Upper lobe of left lung (tissue), 6 donors: ENCODE results near the gene FAM118B. TPM values are rescaled to one million over a fixed set of nuclear protein-coding genes. Genes with fewer than 3 reads are reported as not detected.
A peak's percentile ranks its signal among the peaks of the same experiment; 100 is the strongest.

Experiments used
- ATAC-seq, 2 donors: fragments of 200-7000 bp; cut with Tn5 transposase; one replicate each; pipeline ENCODE4 v1.9.1; 2022; ENCODE audit warnings: mild to moderate bottlenecking in 2 of 2, moderate library complexity in 2 of 2; ENCODE audit not compliant: low FRiP score in 2 of 2
- DNase-seq, 2 donors: peaks; one replicate each; pipeline ENCODE4 v3.0.0-alpha.2; 2019 to 2020
- H3K27ac ChIP-seq, 4 donors: fragments of 200-600 bp; sonication (generic); one replicate each; pipeline ENCODE4 v1.5.1; 2016 to 2019
- H3K27me3 ChIP-seq, 4 donors: fragments of 200-600 bp; sonication (generic); one replicate each; pipeline ENCODE4 v1.5.1; 2017 to 2019
- H3K36me3 ChIP-seq, 4 donors: fragments of 200-600 bp; sonication (generic); one replicate each; pipeline ENCODE4 v1.5.1; 2016 to 2019
- H3K4me1 ChIP-seq, 4 donors: fragments of 200-600 bp; sonication (generic); one replicate each; pipeline ENCODE4 v1.5.1; 2018 to 2019
- H3K4me3 ChIP-seq, 4 donors: fragments of 200-600 bp; sonication (generic); one replicate each; pipeline ENCODE4 v1.5.1; 2017 to 2019; ENCODE audit warnings: mild to moderate bottlenecking in 2 of 4, moderate library complexity in 1 of 4
- H3K9me3 ChIP-seq, 4 donors: fragments of 200-600 bp; sonication (generic); one replicate each; pipeline ENCODE4 v1.5.1; 2018 to 2019
- EP300 ChIP-seq, 4 donors: sonication (generic); formaldehyde crosslinking; IDR thresholded peaks; one replicate each; pipeline ENCODE4 v1.5.1; 2017; ENCODE audit warnings: antibody characterized with exemption in 4 of 4, control low read depth in 2 of 4
- POLR2A ChIP-seq, 4 donors: fragments of 450-650 bp; IDR thresholded peaks; one replicate each; pipeline ENCODE4 v1.5.1; 2016 to 2017; ENCODE audit warnings: antibody characterized with exemption in 4 of 4, mild to moderate bottlenecking in 2 of 4
- POLR2AphosphoS5 ChIP-seq, 2 donors: sonication (generic); formaldehyde crosslinking; IDR thresholded peaks; one replicate each; pipeline ENCODE4 v1.5.1; 2017; ENCODE audit warnings: antibody characterized with exemption in 2 of 2
- WGBS, 2 donors: methylation state at CpG; one replicate each; pipeline ENCODE4 v1.1.5; 2017 to 2018; 5-methylcytosine and 5-hydroxymethylcytosine counted together
- total RNA-seq, 6 donors: library from RNA; depleted of rRNA in 4 of 6; stranded (reverse); fragments of >200 nt in 4 of 6; gene quantifications; one replicate each; pipeline versions ENCODE4 v1.1.0 to v1.2.1, GENCODE V29; 2016 to 2021
- TF ChIP-seq, protein P1 (sequence below), 6 experiments: fragments of 450-650 bp in 4 of 6; fragments of 200-600 bp in 2 of 6; sonication (generic) in 2 of 6; IDR thresholded peaks; one replicate each; pipeline ENCODE4 v1.5.1; 2016 to 2019; ENCODE audit warnings: antibody characterized with exemption in 6 of 6
- donor health status: DM: no; HTN: no; CAD: no; lungs with moderate emphysema.
- donor health status: DM: no; HTN: yes; CAD: no; lungs with severe emphysema.

Gene FAM118B
- total RNA-seq, 6 donors from 2014 or later, result 9.2 to 36.7 (median 31.2) TPM

- no peak for ATAC-seq
- TF ChIP-seq EP300 (IDR thresholded peaks at IDR 0.05) (no peak), POLR2A (IDR thresholded peaks at IDR 0.05) (no peak), POLR2AphosphoS5 (IDR thresholded peaks at IDR 0.05) (no peak)
- TF ChIP-seq, protein P1, sequence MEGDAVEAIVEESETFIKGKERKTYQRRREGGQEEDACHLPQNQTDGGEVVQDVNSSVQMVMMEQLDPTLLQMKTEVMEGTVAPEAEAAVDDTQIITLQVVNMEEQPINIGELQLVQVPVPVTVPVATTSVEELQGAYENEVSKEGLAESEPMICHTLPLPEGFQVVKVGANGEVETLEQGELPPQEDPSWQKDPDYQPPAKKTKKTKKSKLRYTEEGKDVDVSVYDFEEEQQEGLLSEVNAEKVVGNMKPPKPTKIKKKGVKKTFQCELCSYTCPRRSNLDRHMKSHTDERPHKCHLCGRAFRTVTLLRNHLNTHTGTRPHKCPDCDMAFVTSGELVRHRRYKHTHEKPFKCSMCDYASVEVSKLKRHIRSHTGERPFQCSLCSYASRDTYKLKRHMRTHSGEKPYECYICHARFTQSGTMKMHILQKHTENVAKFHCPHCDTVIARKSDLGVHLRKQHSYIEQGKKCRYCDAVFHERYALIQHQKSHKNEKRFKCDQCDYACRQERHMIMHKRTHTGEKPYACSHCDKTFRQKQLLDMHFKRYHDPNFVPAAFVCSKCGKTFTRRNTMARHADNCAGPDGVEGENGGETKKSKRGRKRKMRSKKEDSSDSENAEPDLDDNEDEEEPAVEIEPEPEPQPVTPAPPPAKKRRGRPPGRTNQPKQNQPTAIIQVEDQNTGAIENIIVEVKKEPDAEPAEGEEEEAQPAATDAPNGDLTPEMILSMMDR (IDR thresholded peaks at IDR 0.05), result no peak
- no peak overlapping the region for H3K4me3 ChIP-seq
- WGBS, 2 donors, result 93 to 98% methylated on average over 3 of the region's 3 CpGs
- no peak overlapping the region for H3K27ac ChIP-seq
- DNase-seq, result no peak
- H3K4me1 ChIP-seq, result no peaks in the 10 kb centered on the region
- H3K9me3 ChIP-seq, result no peaks in the 10 kb centered on the region
- H3K27me3 ChIP-seq, result no peaks in the 10 kb centered on the region
- H3K36me3 ChIP-seq, result no peaks in the 10 kb centered on the region
Measured at GRCh38 chr11:126169291-126169690, 42.3 kb upstream of the FAM118B start.

- no peaks in the 10 kb centered on the region for H3K4me1 ChIP-seq
- H3K27me3 ChIP-seq, result no peaks in the 10 kb centered on the region
- no peak for DNase-seq
- TF ChIP-seq, protein P1 (IDR thresholded peaks at IDR 0.05), result no peak
- TF ChIP-seq EP300 (IDR thresholded peaks at IDR 0.05) (no peak), POLR2AphosphoS5 (IDR thresholded peaks at IDR 0.05) (no peak), POLR2A (IDR thresholded peaks at IDR 0.05) (no peak)
- H3K9me3 ChIP-seq, result no peaks in the 10 kb centered on the region
- peak in 1 of 2 donors; percentile 40 for ATAC-seq
- no peak overlapping the region for H3K4me3 ChIP-seq
- H3K36me3 ChIP-seq, result no peaks in the 10 kb centered on the region
- no peak overlapping the region for H3K27ac ChIP-seq
- WGBS, 2 donors, result 54 to 63% methylated on average over 8 of the region's 8 CpGs
Measured at GRCh38 chr11:126172596-126173038, 39.0 kb upstream of the FAM118B start.

- ATAC-seq (no peak), DNase-seq (peak in 1 of 2 donors; percentile 66)
- Histone ChIP-seq H3K4me1 (no peaks in the 10 kb centered on the region), H3K4me3 (no peak overlapping the region), H3K36me3 (no peaks in the 10 kb centered on the region), H3K27ac (no peak overlapping the region), H3K9me3 (no peaks in the 10 kb centered on the region), H3K27me3 (no peaks in the 10 kb centered on the region)
- no peak for TF ChIP-seq POLR2A (IDR thresholded peaks at IDR 0.05)
- TF ChIP-seq, protein P1 (IDR thresholded peaks at IDR 0.05), result no peak
- no peak for TF ChIP-seq EP300 (IDR thresholded peaks at IDR 0.05)
- TF ChIP-seq POLR2AphosphoS5 (IDR thresholded peaks at IDR 0.05), result no peak
- WGBS, 2 donors, result 76 to 77% methylated on average over 9 of the region's 9 CpGs
Measured at GRCh38 chr11:126173257-126173656, 38.3 kb upstream of the FAM118B start.

- Histone ChIP-seq H3K4me3 (no peak overlapping the region), H3K36me3 (no peaks in the 10 kb centered on the region), H3K27ac (no peak overlapping the region), H3K27me3 (no peaks in the 10 kb centered on the region), H3K4me1 (no peaks in the 10 kb centered on the region), H3K9me3 (no peaks in the 10 kb centered on the region)
- 86 to 90% methylated on average over 3 to 7 of the region's 7 CpGs for WGBS, 2 donors
- peak in 1 of 2 donors; percentile 9 for ATAC-seq
- no peak for DNase-seq
- no peak for TF ChIP-seq EP300 (IDR thresholded peaks at IDR 0.05)
- no peak for TF ChIP-seq POLR2AphosphoS5 (IDR thresholded peaks at IDR 0.05)
- no peak for TF ChIP-seq POLR2A (IDR thresholded peaks at IDR 0.05)
- TF ChIP-seq, protein P1 (IDR thresholded peaks at IDR 0.05), result no peak
Measured at GRCh38 chr11:126174816-126175215, 36.8 kb upstream of the FAM118B start.

GRCh38 chr11:126175393-126175792 is 36.2 kb upstream of the FAM118B start:
- 46% methylated on average over 15 of the region's 15 CpGs; no CpG with 5 or more reads in 1 of the 2 donors for WGBS, 2 donors
- Histone ChIP-seq H3K9me3 (no peaks in the 10 kb centered on the region), H3K27ac (no peak overlapping the region), H3K4me1 (no peaks in the 10 kb centered on the region), H3K4me3 (no peak overlapping the region), H3K27me3 (no peaks in the 10 kb centered on the region), H3K36me3 (no peaks in the 10 kb centered on the region)
- DNase-seq (no peak), ATAC-seq (peak in 1 of 2 donors; percentile 51)
- TF ChIP-seq, protein P1 (IDR thresholded peaks at IDR 0.05), result no peak
- TF ChIP-seq POLR2A (IDR thresholded peaks at IDR 0.05), result no peak
- TF ChIP-seq EP300 (IDR thresholded peaks at IDR 0.05), result no peak
- no peak for TF ChIP-seq POLR2AphosphoS5 (IDR thresholded peaks at IDR 0.05)
